Fibroblast of villous mesenchyme (primary cell): ENCODE results near the gene TM2D3. TPM values are rescaled to one million over a fixed set of nuclear protein-coding genes. Genes with fewer than 3 reads are reported as not detected.

ENCODE experiments used
- DNase-seq: peaks from one replicate; pipeline ENCODE4 v3.0.0-alpha.2; 2010; ENCODE audit warnings: low read depth
- H3K4me3 ChIP-seq: 2 replicates; pipeline ENCODE4 v1.5.1; 2011; ENCODE audit warnings: low read depth, mild to moderate bottlenecking, low read length
- small RNA-seq: library from RNA; depleted of rRNA; stranded (forward); fragments of <200 nt; gene quantifications from one replicate; pipeline ENCODE3, GENCODE V24; 2012
- total RNA-seq: library from RNA; depleted of rRNA; stranded (reverse); fragments of >200 nt; gene quantifications from 2 replicates; pipeline ENCODE4 v1.2.3, GENCODE V29; 2012
- TF ChIP-seq, protein P1 (sequence below): IDR thresholded peaks from 2 replicates; pipeline ENCODE4 v1.5.1; 2012; ENCODE audit warnings: low read depth, mild to moderate bottlenecking, low read length; ENCODE audit not compliant: insufficient read depth

Gene TM2D3
- total RNA-seq, 1 donor, result 48.4 TPM

DNA sequence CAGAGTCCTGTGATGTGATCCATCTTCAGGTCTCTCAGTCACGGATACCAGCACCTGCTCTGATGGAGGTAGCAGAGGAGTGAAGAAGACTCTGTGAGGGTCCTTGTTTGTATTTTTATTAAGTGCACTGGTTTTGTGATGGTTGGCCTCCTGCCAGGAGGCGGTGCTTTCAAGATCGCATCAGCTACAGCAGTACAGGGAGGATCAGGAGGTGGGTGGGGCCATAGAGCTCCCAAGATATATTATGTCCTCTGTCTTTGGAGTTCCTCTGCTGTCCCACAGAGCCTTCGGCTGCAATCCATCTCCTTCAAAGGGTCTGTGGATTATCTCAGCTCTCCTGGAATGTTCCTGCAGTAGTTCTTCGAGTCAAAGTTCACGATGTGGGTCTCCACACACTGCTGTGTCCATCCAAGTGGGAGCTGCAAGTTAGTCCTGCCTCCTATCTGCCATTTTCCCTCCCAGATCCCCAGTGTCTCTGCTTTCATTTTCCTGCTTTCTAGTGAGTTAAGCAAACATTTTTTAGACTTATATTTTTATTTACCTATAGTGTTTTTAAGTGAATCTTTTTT, 54.7 kb downstream of the TM2D3 start:
- H3K4me3 ChIP-seq, result no peak overlapping the region
- DNase-seq, result no peak
- TF ChIP-seq, protein P1, sequence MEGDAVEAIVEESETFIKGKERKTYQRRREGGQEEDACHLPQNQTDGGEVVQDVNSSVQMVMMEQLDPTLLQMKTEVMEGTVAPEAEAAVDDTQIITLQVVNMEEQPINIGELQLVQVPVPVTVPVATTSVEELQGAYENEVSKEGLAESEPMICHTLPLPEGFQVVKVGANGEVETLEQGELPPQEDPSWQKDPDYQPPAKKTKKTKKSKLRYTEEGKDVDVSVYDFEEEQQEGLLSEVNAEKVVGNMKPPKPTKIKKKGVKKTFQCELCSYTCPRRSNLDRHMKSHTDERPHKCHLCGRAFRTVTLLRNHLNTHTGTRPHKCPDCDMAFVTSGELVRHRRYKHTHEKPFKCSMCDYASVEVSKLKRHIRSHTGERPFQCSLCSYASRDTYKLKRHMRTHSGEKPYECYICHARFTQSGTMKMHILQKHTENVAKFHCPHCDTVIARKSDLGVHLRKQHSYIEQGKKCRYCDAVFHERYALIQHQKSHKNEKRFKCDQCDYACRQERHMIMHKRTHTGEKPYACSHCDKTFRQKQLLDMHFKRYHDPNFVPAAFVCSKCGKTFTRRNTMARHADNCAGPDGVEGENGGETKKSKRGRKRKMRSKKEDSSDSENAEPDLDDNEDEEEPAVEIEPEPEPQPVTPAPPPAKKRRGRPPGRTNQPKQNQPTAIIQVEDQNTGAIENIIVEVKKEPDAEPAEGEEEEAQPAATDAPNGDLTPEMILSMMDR, result no peak

DNA sequence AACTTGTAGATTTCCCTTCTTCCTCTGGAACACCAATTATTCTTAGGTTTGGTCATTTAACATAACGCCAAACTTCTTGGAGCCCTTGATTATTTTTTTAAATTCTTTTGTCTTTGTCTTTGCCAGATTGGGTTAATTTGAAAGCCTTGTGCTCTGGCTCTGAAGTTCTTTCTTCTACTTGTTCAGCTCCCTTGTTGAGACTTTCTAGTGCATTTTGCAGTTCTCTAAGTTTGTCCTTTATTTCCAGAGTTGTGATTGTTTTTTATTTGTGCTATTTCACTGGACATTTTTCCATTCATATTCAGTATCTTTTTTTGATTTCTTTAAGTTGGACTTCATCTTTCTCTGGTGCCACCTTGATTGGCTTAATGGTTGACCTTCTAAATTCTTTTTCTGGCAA, 55.5 kb downstream of the TM2D3 start:
- TF ChIP-seq, protein P1, result no peak

More for the DNA sequence above, 55.5 kb downstream of the TM2D3 start:
- no peak for DNase-seq
- no peak overlapping the region for H3K4me3 ChIP-seq

Small RNA genes lying within 50 kb of the gene (small RNA-seq; reads per million reads assigned to genes)
- gene RNU6-807P, result not detected

Other genes with a start within 250 kb of the TM2D3 start
- gene PCSK6, start 162.7 kb downstream of the TM2D3 start, total RNA-seq, result 7.7 and 10.4 TPM in 2 replicates
- gene TARS3, start 72.1 kb upstream of the TM2D3 start, total RNA-seq, result 13.8 and 13.9 TPM in 2 replicates
- gene OR4F6, start 151.1 kb upstream of the TM2D3 start, total RNA-seq, result not detected in 2 replicates
- gene OR4F15, start 159.8 kb upstream of the TM2D3 start, total RNA-seq, result under 0.01 TPM in 1 of 2 replicates, not detected in the other